GM18505 (cell line): Measurements from ENCODE around the gene WDR18.

Experiments
- ATAC-seq: cut with Tn5 transposase; IDR thresholded peaks from one replicate; pipeline ENCODE4 v1.9.1; 2021; ENCODE audit not compliant: unreplicated experiment
- POLR2A ChIP-seq: IDR thresholded peaks from 4 replicates; pipeline ENCODE4 v1.6.1; 2011; ENCODE audit warnings: borderline replicate concordance; ENCODE audit not compliant: insufficient read depth, insufficient read length; ENCODE audit errors: extremely low read depth

WDR18 gene

GRCh38 chr19:998064-998463, 13.9 kb downstream of the WDR18 start:
- no peak for ATAC-seq
- no peak for TF ChIP-seq POLR2A

- TF ChIP-seq POLR2A: no peak
- ATAC-seq: no peak
These were observed 15.2 kb downstream of the WDR18 start for GRCh38 chr19:999379-999719.

- no peak for ATAC-seq
- no peak for TF ChIP-seq POLR2A
These were observed 15.9 kb downstream of the WDR18 start, which contains the start of gene GRIN3B for GRCh38 chr19:1000095-1000494. GRIN3B (plus strand) TSS chr19:1000419; CDS start chr19:1000438, 19 bp downstream.

GRCh38 chr19:1000591-1001537, 16.7 kb downstream of the WDR18 start:
- no peak for ATAC-seq

GRCh38 chr19:1001538-1002166, 17.5 kb downstream of the WDR18 start:
- no peak for TF ChIP-seq POLR2A
- ATAC-seq: no peak

More at GRCh38 chr19:1000591-1001537, 16.7 kb downstream of the WDR18 start:
- no peak for TF ChIP-seq POLR2A

GRCh38 chr19:1002600-1002999, 18.5 kb downstream of the WDR18 start:
- ATAC-seq: no peak
- no peak for TF ChIP-seq POLR2A

- no peak for TF ChIP-seq POLR2A
- no peak for ATAC-seq
These were observed 19.1 kb downstream of the WDR18 start for GRCh38 chr19:1003283-1003682.

- TF ChIP-seq POLR2A: no peak
- ATAC-seq: no peak
These were observed 20.2 kb downstream of the WDR18 start for GRCh38 chr19:1004204-1004802.

GRCh38 chr19:1004803-1005664, 20.9 kb downstream of the WDR18 start:
- ATAC-seq: no peak
- TF ChIP-seq POLR2A: no peak

GRCh38 chr19:1006711-1007398, 22.7 kb downstream of the WDR18 start:
- ATAC-seq: no peak
- TF ChIP-seq POLR2A: no peak

- TF ChIP-seq POLR2A: no peak
- no peak for ATAC-seq
These were observed 23.5 kb downstream of the WDR18 start for GRCh38 chr19:1007399-1008251.
